NT2/D1 (cell line): ENCODE measurements around the gene VPS36.
"Not testable (repeated sequence)": the region's sequence is repeated elsewhere in the genome, so short reads cannot be mapped to it uniquely, and the experiment has no call there.

Experiments
- DNase-seq: peaks from one replicate; pipeline ENCODE4 v3.0.0-alpha.2; 2011; ENCODE audit warnings: low read depth, low spot score
- H3K27me3 ChIP-seq: 2 replicates; pipeline ENCODE4 v1.6.0; 2011; ENCODE audit warnings: mild to moderate bottlenecking; ENCODE audit not compliant: insufficient read length, insufficient read depth
- H3K36me3 ChIP-seq: 2 replicates; pipeline ENCODE4 v1.6.1; 2011; ENCODE audit warnings: mild to moderate bottlenecking, low read length, mixed read lengths; ENCODE audit not compliant: insufficient read depth, insufficient read length
- H3K4me1 ChIP-seq: 2 replicates; pipeline ENCODE4 v1.5.1; 2011; ENCODE audit not compliant: insufficient read depth, insufficient read length
- H3K4me3 ChIP-seq: 2 replicates; pipeline ENCODE4 v1.5.1; 2011; ENCODE audit warnings: low read depth; ENCODE audit not compliant: insufficient read length
- H3K9ac ChIP-seq: 2 replicates; pipeline ENCODE4 v1.6.0; 2011; ENCODE audit warnings: low read depth; ENCODE audit not compliant: insufficient read length
- H3K9me3 ChIP-seq: 2 replicates; pipeline ENCODE4 v1.5.1; 2011; ENCODE audit warnings: mild to moderate bottlenecking, low read length; ENCODE audit not compliant: insufficient read depth
- SUZ12 ChIP-seq: IDR thresholded peaks from 2 replicates; pipeline ENCODE4 v1.6.1; 2011; ENCODE audit not compliant: insufficient read length, insufficient read depth; ENCODE audit errors: extremely low read depth
- YY1 ChIP-seq: IDR thresholded peaks from 2 replicates; pipeline ENCODE4 v1.6.1; 2011; ENCODE audit not compliant: insufficient read length, insufficient read depth
- ZNF274 ChIP-seq: IDR thresholded peaks from 2 replicates; pipeline ENCODE4 v1.6.1; 2011; ENCODE audit warnings: mild to moderate bottlenecking, low read depth, low read length

Gene VPS36

DNA sequence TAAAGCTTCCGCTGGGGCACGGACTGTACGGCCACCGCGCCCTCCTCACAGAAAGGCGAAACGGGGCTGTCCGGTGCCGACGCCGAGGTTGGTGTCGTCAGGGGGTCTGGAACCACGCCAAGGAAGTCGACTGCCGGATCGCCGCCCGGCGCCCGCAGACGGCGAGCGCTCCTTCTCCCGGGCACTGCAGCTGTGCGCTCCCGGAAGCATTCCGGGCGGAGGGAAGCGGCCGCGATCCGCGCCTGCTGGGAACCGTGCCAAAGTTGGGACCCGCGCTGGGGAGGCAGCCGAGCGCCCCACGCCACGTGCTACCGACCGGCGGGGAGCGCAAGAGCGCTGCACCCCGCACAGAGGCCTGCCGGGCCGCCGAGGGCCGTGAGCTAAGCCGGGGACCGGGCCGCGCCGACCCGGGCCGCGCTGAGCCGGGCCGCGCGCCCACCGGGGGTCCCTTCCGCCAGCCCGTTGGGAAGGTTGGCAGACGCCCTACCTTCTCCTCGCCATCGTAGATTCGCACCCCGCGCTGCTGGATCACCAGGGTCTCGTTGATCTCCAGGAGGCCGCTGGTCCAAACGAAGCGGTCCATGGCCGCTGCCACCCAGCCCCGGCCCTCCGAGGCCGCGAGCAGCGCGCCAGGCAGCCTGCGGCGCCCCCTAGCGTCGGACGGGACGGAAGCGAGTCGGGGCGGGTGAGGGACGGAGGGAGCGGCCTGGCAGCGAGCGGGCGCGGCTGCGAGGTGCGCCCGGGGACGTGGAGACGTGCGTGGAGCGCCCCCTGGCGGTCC lies at the start of gene VPS36:
TSS of gene VPS36 (minus strand) at position 623 of the 781 bp plus-strand sequence. CDS start at position 583, 40 bp downstream.
- DNase-seq: peak; percentile 81
- Histone ChIP-seq H3K9ac (peak within 1 kb of the TSS; percentile 72), H3K4me1 (no peaks in the 10 kb centered on the region), H3K27me3 (no peaks in the 10 kb centered on the region), H3K9me3 (no peaks in the 10 kb centered on the region), H3K4me3 (peak within 1 kb of the TSS; percentile 55), H3K36me3 (no peaks in the 10 kb centered on the region)
- TF ChIP-seq YY1: no peak
- no peak for TF ChIP-seq ZNF274
- TF ChIP-seq SUZ12: no peak

DNA sequence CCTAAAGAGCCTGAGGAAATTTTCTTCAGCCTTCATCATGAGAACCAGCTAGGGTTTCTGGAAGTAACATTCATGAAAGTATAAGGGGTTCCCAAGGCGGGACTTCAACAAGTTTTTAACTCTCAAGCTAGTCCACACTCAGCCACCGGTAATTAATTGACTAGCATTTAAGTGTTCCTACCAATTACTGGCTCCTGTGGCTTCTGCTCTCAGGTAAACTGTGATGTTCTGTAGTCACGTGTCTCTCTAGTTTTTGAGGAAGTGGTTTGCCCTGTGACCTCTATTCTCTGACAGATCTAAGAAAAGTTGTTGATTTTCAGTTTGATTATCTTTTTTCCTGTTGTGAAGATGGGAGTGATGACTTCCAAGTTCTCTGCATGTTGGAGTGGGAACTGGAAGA lies 47.5 kb upstream of the VPS36 start:
- H3K4me3 ChIP-seq, H3K9ac ChIP-seq, H3K27me3 ChIP-seq, H3K4me1 ChIP-seq, H3K36me3 ChIP-seq, DNase-seq, H3K9me3 ChIP-seq: not testable (repeated sequence)

- not testable (repeated sequence) for H3K27me3 ChIP-seq, DNase-seq, H3K4me1 ChIP-seq, H3K9ac ChIP-seq, H3K4me3 ChIP-seq, H3K9me3 ChIP-seq, H3K36me3 ChIP-seq
Measured at GRCh38 chr13:52494241-52494640, 43.8 kb upstream of the VPS36 start.

DNA sequence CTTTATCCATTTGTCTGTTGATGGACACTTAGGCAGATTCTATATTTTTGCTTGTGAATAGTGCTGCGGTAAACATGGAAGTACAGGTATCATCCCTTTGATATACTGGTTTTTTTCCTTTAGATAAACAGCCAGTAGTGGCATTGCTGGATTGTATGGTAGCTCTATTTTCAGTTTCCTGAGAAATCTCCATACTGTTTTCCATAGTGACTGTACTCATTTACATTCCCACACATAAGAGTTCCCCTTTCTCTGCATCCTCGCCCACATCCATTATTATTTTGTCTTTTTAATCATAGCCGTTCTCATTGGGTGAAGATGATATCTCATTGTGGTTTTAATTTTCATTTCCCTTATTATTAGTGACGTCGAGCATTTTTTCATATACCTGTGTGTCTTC lies 40.6 kb upstream of the VPS36 start:
- H3K27me3 ChIP-seq, H3K36me3 ChIP-seq, H3K4me3 ChIP-seq, H3K4me1 ChIP-seq, DNase-seq, H3K9ac ChIP-seq, H3K9me3 ChIP-seq: not testable (repeated sequence)

DNA sequence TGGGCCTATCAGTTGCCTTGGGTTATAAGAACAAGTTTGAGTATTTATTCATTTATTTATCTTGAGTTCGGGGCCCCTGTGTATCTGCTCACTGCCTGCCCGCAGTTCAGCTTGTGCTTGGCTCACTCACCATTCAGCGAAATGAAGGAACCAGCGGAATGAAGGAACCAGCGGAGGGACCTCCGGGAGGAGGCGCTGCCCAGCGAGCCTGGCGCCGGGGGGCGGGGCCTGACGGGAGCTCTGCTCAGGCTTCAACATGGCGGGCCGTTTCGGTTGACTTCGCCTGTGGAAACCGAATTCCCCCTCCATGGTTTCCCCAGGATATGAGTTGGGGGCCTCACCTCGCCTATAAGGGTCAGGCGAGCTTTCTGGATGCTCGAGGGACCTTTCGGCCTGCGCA lies 38.3 kb upstream of the VPS36 start:
- not testable (repeated sequence) for H3K4me3 ChIP-seq, H3K27me3 ChIP-seq, H3K9ac ChIP-seq, DNase-seq, H3K36me3 ChIP-seq, H3K9me3 ChIP-seq, H3K4me1 ChIP-seq

- H3K9me3 ChIP-seq, H3K9ac ChIP-seq, H3K27me3 ChIP-seq, H3K4me1 ChIP-seq, H3K4me3 ChIP-seq, DNase-seq, H3K36me3 ChIP-seq: not testable (repeated sequence)
Measured at GRCh38 chr13:52487078-52487477, 36.6 kb upstream of the VPS36 start.

GRCh38 chr13:52480677-52481428 lies 30.4 kb upstream of the VPS36 start:
- H3K4me3 ChIP-seq, H3K9me3 ChIP-seq, H3K36me3 ChIP-seq, H3K9ac ChIP-seq, H3K27me3 ChIP-seq, DNase-seq, H3K4me1 ChIP-seq: not testable (repeated sequence)

- not testable (repeated sequence) for H3K27me3 ChIP-seq, DNase-seq, H3K4me3 ChIP-seq, H3K4me1 ChIP-seq, H3K9me3 ChIP-seq, H3K9ac ChIP-seq
- peaks cover 12% of the 10 kb centered on the region for H3K36me3 ChIP-seq
Measured at GRCh38 chr13:52468487-52468886, 18.1 kb upstream of the VPS36 start.
